Stimulated activated CD8-positive, alpha-beta memory T cell treated with anti-CD3 and anti-CD28 coated beads, Interleukin-7, amount 100 ng/mL, for 24 hours (primary cell): Measurements from ENCODE around the gene ARID1B.
"Not testable (repeated sequence)": the region's sequence is repeated elsewhere in the genome, so short reads cannot be mapped to it uniquely, and the experiment has no call there.

ENCODE experiments used
- DNase-seq: peaks from one replicate; pipeline ENCODE4 v3.0.0-alpha.2; 2020; ENCODE audit warnings: low read depth

ARID1B gene

DNA sequence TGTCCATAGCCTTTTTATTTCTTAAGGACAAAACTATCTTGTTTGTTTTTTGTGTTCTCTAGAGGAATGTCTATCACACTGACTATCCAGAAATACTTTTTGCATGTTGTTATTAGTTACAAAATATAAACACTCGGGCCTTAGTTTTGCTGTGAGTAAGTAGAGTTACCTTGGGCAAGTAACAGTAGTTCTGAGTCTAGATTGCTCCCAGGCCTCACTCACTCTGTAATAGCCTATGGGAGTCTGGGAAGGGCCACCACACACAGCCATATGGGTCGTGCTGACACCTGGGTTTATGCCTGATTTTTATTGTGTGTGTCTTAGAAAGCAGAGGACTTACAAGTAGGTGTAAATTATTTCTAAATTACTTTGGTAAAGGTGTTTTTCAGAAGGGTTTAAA is 360.3 kb downstream of the ARID1B start:
- no peak for DNase-seq

DNA sequence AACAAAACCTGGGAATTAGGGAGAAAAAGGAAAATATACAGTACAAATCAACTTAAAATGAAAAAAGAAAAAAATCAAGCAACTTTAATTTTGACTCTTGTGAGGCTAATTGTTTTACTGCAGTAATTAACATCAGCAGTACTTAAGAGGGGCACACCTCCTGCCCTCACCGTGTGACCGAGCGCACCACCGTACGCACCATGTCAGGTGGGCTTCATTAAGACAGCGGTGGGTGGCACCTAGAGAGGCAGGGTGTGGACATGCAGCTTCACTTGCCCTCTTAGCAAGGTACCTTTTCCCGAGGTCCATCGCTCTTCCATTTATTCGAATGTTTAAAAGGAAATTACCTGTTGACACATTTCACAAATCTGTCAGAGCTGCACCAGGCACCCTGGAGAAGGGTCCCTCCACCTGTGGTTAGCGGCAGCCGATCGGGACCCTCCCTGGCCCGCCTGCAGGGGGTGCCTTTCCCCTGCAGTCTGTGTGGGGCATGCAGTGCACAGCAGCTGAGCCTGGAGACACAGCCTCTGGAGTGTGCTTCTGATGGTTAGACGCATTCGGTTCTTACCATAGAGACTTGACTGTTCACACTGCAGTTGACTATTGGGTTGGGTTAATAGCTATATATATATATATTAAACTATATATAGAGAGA is 362.0 kb downstream of the ARID1B start:
- DNase-seq = no peak

DNA sequence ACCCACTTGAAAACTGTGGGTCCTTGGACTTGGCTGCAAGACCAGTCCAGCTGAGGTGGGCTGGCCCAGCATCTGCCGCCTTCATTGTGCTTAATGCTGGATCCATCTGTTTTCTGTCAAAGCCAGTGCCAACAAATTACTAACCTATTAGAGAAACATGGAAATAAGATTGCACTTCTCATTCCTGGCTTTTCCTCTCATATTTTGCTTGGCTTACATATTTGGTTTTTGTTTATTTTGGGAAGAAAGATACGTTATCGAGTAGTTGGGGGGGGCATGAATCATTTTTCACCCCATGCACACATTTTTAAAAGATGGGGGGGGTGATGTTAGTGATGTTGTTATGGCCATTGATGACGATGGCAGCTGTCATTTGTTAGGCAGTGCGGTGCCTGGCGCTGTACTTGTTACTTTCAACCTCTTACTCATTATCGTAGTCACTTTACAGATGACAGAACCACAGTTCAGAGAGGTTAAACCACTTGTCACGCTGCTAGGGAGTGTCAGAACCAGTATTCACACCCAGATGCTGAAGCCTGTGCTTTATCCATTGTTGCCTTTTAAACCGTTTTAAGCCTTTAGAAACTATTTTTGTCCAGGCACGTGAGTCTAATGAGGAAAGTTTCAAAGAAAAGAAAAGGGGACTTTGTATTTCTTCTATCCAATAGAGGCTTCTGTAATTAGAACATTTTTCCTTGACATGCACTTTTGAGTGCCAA is 366.2 kb downstream of the ARID1B start:
- peak; percentile 11 for DNase-seq

DNA sequence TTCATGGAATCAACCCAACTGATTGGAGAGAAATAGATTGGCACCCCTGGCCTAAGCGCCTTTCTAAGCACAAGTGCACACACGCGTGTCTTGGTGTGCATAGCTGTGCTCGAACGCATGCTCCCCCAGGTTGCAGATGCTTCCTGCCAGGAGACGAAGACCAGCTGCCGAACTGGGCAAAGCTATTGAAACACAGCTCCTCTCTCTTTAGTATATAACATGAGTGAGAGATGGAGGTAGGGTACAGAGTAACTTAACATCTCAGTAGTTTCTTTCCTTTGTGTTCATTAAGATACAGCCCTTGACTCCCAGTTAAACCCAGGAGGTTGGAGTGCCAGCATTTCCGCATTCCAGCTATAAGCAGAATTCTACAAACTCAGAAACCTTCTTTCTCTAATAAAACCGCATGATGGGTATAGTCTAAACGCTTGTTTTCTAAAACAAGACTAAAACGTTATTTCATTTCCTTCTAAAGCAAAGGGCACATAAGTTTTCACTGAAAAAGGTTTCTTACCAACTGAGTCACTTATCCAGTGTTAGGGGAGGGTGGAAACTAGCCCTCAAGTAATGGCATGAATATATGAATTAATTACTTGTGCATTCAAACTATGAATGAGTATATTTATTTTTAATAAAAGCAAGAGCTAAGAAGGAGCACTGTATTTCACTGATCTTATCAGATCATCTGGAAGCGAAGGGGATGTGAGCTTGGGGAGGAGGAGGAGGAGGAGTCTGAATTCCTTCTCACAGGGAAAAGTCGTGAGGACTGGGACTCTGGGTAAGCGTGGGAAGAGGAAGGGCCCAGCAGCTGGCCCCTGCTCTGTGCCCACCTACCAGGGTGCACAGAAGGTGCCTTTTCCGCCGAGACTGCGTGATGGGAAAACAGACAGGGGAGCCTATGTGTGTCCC is 367.0 kb downstream of the ARID1B start:
- DNase-seq = no peak

DNA sequence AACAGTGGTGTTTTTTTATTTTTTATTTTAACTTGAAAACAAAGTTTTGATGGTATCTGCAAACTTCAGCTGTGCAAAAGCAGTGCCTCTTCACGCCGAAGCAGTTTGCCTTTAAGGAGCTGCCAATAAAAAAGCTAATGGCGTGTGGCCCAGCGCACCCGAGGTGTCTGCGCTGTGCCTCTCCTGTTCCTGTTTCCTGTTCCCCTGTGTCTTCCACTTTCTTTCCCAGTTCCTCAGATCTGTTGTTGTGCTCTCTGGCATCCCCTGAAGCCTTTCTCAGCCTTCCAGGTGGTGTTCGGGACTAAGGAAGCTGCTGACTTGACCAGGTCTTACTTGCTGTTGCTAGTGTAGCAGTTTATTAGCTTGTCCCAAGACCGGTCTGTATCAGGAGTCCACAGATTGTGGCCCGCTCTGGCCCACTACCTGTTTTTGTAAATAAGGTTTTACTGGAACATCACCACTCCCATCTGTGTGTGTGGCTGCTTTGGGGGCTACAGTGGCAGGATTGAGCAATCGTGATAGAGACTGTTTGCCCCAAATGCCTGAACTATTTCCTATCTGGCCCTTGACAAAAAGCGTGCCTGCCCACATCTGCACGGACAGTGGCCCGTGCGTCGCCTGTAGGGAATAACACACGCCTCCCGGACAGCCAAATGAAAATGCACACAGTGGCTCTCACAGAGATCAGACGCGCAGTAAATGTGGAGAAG is 367.8 kb downstream of the ARID1B start:
- DNase-seq = no peak

DNA sequence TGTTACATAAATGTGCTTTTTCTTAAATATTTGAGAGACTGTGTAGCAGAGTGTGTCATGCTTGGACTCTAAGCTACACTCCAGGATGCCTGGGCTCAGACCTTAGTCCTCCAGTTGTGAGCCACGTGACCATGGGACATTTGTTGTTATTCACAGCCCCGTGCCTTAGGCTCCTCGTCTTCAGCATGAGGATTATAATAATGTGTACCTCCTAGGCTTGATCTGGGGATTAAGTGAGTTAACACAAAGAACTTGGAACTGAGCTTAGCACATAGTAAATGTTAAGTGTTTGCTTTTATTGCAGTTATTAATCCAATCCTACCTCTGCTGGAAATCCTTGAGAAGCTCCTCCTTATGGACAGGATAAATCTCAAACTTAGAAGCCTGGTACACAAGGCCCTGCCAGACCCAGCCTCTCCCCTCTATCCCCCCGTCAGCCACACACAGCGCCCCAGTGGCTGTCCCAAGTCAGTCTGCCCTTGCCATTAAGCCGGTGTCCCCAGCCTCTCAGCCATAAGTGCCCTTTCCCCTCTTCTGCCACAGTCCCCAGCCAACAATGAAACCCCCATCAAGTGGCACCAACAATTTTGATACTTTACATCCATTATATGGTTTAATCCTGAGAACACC is 368.6 kb downstream of the ARID1B start:
- no peak for DNase-seq

DNA sequence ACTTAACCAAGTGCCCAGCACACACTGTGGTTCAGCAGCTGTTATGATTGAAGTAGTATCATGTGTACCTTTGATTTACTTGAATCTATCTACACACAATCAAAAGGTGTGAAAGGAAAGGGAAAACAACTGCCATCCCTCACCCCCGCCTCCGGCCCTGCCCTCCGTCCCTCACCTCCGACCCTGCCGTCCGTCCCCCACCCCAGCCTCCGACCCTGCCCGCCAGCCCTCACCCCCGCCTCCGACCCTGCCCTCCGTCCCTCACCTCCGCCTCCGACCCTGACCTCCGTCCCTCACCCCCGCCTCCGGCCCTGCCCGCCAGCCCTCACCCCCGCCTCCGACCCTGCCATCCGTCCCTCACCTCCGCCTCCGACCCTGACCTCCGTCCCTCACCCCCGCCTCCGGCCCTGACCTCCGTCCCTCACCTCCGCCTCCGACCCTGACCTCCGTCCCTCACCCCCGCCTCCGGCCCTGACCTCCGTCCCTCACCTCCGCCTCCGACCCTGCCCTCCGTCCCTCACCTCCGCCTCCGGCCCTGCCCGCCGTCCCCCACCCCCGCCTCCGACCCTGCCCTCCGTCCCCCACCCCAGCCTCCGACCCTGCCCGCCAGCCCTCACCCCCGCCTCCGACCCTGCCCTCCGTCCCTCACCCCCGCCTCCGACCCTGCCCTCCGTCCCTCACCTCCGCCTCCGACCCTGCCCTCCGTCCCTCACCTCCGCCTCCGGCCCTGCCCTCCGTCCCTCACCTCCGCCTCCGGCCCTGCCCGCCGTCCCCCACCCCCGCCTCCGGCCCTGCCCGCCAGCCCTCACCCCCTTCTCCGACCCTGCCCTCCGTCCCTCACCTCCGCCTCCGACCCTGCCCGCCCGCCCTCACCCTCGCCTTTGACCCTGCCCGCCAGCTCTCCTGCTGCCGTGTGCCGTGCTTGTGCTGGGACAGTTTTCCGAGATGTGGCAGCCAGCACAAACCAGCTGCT is 370.2 kb downstream of the ARID1B start:
- DNase-seq = not testable (repeated sequence)

DNA sequence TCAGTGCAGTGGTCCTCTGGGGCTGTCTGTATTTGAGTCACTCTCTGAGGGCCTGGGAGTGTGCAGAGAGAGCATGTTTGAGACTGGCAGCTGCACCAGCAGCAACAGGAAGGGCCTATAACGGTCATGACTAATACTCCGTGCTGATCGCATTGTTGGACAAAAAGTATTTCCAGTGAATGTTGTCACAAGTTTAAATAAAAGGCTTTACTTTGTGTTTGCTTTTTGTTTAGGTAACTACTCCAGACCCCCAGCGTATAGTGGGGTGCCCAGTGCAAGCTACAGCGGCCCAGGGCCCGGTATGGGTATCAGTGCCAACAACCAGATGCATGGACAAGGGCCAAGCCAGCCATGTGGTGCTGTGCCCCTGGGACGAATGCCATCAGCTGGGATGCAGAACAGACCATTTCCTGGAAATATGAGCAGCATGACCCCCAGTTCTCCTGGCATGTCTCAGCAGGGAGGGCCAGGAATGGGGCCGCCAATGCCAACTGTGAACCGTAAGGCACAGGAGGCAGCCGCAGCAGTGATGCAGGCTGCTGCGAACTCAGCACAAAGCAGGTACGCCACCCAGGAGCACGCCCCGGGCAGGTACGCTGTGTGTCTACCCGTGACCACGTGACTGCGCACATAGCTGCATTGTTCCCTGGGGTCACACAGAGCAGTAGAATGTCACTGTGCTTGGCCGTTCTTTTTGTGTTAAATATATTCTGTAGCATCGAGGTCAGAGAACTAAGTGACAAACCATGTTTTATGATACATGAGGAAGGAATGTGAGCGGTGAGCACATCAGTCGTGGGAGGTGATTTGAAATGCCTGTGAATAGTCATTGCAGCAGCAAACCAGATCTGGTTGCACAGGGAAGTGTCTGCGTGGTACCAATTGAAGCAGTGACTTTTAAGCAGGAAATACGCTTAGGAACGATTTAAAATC is 371.5 kb downstream of the ARID1B start:
- DNase-seq = no peak

DNA sequence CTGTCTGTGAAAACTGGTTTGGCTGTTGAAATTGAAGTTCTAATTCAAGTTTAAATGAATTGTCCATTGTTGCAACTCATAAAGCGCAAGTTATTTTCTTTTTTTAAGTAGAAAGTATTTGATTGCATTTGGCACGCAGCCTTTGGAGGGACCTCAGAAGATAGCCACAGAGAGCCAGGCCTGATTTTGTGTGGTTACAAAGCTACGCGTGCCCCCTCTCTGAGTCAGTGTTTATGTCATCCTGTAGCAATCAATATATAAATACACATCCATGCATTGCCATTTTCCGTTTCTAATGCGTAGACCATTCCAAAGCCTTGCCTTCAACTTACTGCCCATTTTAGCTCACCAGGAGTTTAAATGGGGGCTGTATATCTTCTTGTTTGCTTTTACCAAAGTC is 372.9 kb downstream of the ARID1B start:
- DNase-seq = no peak

DNA sequence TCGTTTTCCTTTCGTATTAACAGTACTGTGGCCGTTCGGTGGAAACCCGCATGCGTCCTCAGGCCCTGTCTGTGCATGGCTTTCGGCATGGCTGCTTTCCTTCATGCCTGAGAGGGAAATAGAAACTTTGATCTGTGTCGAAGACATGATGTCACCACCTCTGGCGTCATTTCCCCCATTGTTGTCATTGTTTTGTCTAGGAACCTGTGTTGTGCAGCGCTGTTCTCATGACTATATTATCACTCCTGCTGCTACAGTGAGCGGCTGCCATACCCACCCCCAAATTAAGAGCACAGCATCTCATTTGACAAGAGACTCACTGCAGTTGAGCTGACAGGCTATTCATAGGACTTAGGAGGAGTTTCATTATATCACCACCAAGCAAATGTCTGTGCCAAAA is 373.9 kb downstream of the ARID1B start:
- no peak for DNase-seq

DNA sequence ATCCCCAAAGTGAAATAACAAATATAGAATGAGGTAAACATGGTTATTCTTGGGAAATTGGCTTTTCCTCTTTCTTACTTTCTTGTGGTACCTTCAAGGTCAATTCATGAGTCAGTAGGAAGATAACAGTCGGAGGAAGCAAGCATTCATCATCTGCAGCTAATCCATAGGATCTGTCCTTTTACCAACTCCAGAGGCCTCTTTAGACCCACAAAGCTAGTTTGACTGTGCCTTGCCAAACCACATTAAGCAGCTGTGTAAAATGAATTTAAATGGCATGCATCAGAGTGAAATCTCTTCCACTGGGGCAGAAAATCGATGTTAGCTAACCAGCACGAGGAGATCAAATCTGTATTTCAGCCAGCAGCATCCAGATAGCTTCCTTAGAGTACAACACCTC is 374.8 kb downstream of the ARID1B start:
- no peak for DNase-seq

DNA sequence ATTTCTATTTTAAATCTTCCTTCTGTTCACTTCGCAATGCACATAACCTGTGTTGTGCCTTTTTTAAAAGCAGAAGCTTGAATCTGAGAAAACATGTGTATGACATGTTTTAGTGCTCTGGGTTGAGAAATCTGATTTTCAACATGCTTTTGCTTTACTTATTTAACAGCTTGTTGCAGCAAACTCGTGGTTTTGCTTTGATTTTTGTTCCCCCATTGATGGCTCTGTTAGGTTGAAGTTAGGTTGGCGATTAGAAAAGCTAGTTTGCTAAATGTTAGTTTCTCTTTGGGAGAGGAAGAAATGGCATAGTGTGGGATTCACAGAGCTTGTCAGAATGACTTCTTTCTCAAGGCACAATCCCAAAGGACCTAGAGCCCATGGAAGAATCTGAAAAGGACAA is 375.4 kb downstream of the ARID1B start:
- no peak for DNase-seq

DNA sequence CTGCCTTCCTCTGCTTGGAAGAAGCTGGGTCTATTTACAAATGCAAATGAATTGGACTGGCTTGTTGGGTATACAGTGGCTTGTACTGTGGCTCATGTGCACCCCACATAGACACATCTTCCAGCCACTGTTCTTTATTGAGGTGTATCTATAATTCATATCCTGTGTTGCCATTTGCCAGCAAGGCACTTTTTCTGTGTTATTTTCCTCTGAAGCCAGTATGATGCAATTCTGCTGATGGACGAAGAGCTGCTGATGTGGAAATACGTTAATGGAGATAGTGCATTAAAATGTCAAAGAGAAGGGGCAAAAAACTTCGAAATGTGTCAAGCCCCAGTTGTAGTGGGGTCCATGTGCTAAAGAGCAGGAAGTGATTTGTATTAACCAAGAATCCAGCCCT is 378.6 kb downstream of the ARID1B start:
- DNase-seq = no peak

DNA sequence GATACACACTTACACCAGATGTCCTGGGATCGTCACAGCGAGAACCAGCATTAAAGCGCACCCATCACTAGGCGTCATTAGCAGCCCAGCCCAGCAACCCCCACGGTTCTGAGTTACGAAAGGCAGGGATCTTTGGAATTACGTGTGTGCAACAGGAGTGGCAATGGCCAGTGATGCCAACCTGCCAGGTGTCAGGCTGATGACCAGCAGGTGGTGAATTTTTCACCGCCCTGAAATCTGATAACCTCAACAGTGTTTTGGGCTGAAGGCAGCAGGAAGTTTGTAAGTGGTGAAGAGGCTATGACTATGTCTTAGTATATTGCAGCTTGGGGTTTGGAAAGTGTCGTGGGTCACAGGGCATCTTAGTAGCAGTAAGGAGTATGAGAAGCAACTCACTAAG is 380.1 kb downstream of the ARID1B start:
- no peak for DNase-seq

DNA sequence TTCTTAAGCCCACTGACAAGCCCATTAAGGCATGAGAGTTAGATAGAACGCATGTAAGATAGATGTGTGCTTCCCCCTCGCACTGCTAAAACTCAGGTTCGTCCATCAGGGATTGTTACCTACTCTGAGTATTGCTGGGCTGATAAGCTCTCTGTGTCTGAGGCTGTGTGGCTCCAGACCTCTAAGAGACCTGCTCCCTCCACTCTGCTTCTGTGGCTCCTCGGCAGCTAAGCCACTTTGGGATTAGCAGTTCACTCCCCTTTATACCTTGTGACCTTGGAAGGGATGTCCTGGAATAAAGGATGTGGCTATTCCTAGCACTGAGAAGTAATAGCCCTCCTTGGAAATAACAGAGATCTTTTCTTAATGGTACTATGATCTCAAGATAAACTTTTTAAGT is 381.3 kb downstream of the ARID1B start:
- no peak for DNase-seq

DNA sequence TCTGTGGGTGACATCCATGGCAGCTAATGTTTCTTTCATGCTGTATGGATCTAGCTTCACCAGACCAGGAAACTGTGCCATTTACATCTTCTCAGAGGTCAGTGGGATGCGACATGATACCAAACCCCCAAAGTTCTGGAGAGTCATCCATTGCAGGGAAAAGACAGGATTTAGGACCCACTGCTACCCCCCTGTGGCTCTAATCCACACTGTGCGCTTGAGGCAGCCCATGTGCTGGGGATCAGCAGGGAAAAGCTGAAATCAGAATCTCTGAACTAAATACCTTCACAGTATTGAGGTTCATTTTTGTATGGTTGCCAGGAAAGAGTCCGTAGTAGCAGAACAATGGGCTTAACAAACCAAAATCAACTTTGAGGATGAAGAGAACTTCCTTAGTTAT is 381.7 kb downstream of the ARID1B start:
- DNase-seq = no peak

DNA sequence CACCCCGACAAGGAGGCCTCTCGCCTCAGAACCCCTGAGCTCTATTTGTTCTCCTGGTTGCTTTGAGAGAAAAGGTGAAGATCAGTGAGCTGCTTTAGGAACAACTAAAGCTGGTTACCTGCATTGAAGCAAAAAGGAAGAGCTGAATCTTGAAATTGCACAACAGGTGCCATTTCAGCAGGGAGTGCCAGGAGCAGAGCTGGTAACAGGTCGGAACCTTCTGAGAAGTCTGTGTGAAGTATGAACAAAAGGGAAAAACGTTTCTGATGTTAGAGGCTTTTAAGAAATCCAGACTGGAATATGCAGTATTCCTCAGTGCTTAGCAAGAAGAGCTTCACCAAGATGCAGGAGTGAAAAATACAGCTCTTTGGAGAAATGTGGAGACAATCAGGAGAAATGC is 382.2 kb downstream of the ARID1B start:
- DNase-seq = no peak

DNA sequence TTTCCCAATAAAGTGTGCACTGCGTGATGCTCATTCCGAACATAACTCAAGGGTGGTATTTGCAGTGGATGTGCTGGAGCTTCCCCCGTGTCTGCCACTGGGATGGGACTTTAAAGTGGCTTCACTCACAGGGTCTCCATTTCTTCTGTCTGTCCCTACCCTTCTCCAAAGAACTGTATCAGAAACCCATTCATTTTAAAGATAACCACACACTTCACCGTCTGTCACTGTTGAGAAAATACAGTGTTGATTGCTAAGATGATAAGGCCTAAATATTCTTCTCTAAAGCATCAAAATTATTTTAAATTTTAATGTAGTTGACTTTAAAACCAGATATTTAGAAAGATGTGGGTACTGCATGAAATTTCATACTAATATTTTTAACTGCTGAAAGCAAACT is 384.7 kb downstream of the ARID1B start:
- DNase-seq = no peak

DNA sequence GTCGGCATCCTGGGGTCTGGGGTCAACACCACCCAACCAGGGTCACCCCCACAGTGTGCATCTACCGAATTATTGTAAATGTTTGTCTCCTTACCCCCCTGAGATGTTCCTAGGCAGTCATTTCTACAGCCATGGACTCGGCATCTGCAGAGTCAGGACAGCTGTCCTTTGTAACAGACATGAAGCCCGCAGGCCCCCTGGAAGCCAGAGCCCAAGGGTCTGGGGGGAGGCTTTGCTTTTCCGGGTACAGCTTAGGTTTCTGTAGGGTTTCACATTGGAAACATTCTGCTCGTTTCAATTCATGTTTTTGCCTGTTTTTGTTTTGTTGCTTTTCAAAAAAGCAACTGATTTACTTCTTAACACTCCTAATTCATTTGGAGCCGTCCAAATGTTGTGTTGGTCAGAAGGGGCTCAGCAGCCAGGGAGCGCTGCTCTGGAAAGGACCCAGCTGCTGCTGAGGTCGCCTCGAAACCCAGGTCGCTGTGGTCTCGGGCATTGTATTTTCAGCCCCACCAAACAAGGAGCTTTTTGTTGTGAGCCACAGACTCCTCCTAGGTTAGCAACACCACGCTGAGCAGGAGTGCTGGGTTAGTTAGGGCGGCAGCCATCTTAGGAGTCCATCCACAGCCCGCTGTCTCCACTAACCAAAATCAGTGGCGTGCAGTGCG is 385.7 kb downstream of the ARID1B start:
- DNase-seq = no peak
